WTC11 (cell line): Measurements from ENCODE around the gene LCLAT1. TPM values are rescaled to one million over a fixed set of nuclear protein-coding genes. Genes with fewer than 3 reads are reported as not detected.

ENCODE experiments used
- ATAC-seq: fragments of 200-7000 bp; cut with Tn5 transposase; 2 replicates; pipeline ENCODE4 v1.10.0; 2021; ENCODE audit warnings: mild to moderate bottlenecking, moderate library complexity
- CTCF ChIA-PET: fragments of 300-600 bp; sonication (Branson Sonifier 250); formaldehyde crosslinking; loops from one replicate; lab custom pipeline; 2021; ENCODE audit warnings: antibody characterized with exemption; lab: Charles Lee
- POLR2A ChIA-PET: fragments of 350-600 bp; sonication (Branson Sonifier 250); formaldehyde crosslinking; loops from one replicate; lab custom pipeline; 2021; ENCODE audit warnings: antibody characterized with exemption; lab: Charles Lee
- DNase-seq: peaks from one replicate; pipeline ENCODE4 v3.0.0; 2021; ENCODE audit warnings: low spot score
- H3K27ac Mint-ChIP-seq: 2 replicates; pipeline ENCODE4 v1.8.0; 2021; ENCODE audit warnings: mixed read lengths
- H3K27me3 Mint-ChIP-seq: 2 replicates; pipeline ENCODE4 v1.8.0; 2021; ENCODE audit warnings: low read depth, mild to moderate bottlenecking, moderate library complexity, mixed read lengths
- H3K36me3 Mint-ChIP-seq: 2 replicates; pipeline ENCODE4 v1.8.0; 2021; ENCODE audit warnings: mixed read lengths
- H3K4me1 Mint-ChIP-seq: 2 replicates; pipeline ENCODE4 v1.8.0; 2022; ENCODE audit warnings: mixed read lengths
- H3K4me3 Mint-ChIP-seq: 2 replicates; pipeline ENCODE4 v1.8.0; 2021; ENCODE audit warnings: mild to moderate bottlenecking, moderate library complexity, mixed read lengths
- H3K9me3 Mint-ChIP-seq: 2 replicates; pipeline ENCODE4 v1.8.0; 2021; ENCODE audit warnings: mixed read lengths
- ATF1 ChIP-seq: sonication (generic); formaldehyde crosslinking; IDR thresholded peaks from 2 replicates; pipeline ENCODE4 v1.8.1; 2023; ENCODE audit warnings: mild to moderate bottlenecking, moderate library complexity, missing genetic modification reagents
- CREM ChIP-seq: sonication (generic); formaldehyde crosslinking; IDR thresholded peaks from 2 replicates; pipeline ENCODE4 v1.8.1; 2022; ENCODE audit warnings: mild to moderate bottlenecking, missing genetic modification reagents, moderate library complexity
- MXD4 ChIP-seq: fragments of 250-450 bp; sonication (Bioruptor Pico); IDR thresholded peaks from 2 replicates; pipeline ENCODE4 v1.8.0; 2021; ENCODE audit warnings: mild to moderate bottlenecking, moderate library complexity, borderline replicate concordance
- NFATC4 ChIP-seq: fragments of 250-450 bp; sonication (Bioruptor Pico); IDR thresholded peaks from 2 replicates; pipeline ENCODE4 v1.9.0; 2021; ENCODE audit warnings: mild to moderate bottlenecking
- TEAD1 ChIP-seq: sonication (generic); formaldehyde crosslinking; IDR thresholded peaks from 2 replicates; pipeline ENCODE4 v1.8.0; 2022; ENCODE audit warnings: mild to moderate bottlenecking, missing genetic modification reagents
- TEAD4 ChIP-seq: sonication (generic); formaldehyde crosslinking; IDR thresholded peaks from 2 replicates; pipeline ENCODE4 v1.8.0; 2022; ENCODE audit warnings: mild to moderate bottlenecking, missing genetic modification reagents
- ZNF219 ChIP-seq: sonication (generic); formaldehyde crosslinking; IDR thresholded peaks from 2 replicates; pipeline ENCODE4 v1.8.0; 2023; ENCODE audit warnings: missing genetic modification reagents, mild to moderate bottlenecking, borderline replicate concordance
- ZNF317 ChIP-seq: sonication (generic); formaldehyde crosslinking; IDR thresholded peaks from 2 replicates; pipeline ENCODE4 v1.8.1; 2023; ENCODE audit warnings: low read depth, mild to moderate bottlenecking, moderate library complexity, missing genetic modification reagents, borderline replicate concordance
- ZNF416 ChIP-seq: fragments of 250-450 bp; sonication (Bioruptor Pico); IDR thresholded peaks from 2 replicates; pipeline ENCODE4 v1.9.0; 2021; ENCODE audit warnings: mild to moderate bottlenecking, inconsistent platforms
- ZNF671 ChIP-seq: fragments of 250-450 bp; sonication (Bioruptor Pico); IDR thresholded peaks from 2 replicates; pipeline ENCODE4 v1.8.0; 2021; ENCODE audit warnings: mild to moderate bottlenecking
- total RNA-seq: library from RNA; stranded (reverse); gene quantifications from 3 replicates; pipeline ENCODE4 v1.2.3, GENCODE V29; 2021
- TF ChIP-seq, protein P1 (sequence below): sonication (generic); formaldehyde crosslinking; IDR thresholded peaks from 2 replicates; pipeline ENCODE4 v1.8.0; 2022; ENCODE audit warnings: mild to moderate bottlenecking, missing genetic modification reagents
- TF ChIP-seq, protein P2 (sequence below): sonication (generic); formaldehyde crosslinking; IDR thresholded peaks from 2 replicates; pipeline ENCODE4 v1.8.1; 2023; ENCODE audit warnings: mild to moderate bottlenecking, missing genetic modification reagents, borderline replicate concordance
- TF ChIP-seq, protein P3 (sequence below): fragments of 250-450 bp; sonication (Bioruptor Pico); IDR thresholded peaks from 2 replicates; pipeline ENCODE4 v1.9.0; 2021; ENCODE audit warnings: moderate library complexity, mild to moderate bottlenecking, inconsistent platforms, borderline replicate concordance
- TF ChIP-seq, protein P4 (sequence below): fragments of 250-450 bp; sonication (Bioruptor Pico); IDR thresholded peaks from 2 replicates; pipeline ENCODE4 v1.8.0; 2021; ENCODE audit warnings: mild to moderate bottlenecking
- TF ChIP-seq, protein P5 (sequence below): fragments of 250-450 bp; sonication (Bioruptor Pico); IDR thresholded peaks from 2 replicates; pipeline ENCODE4 v2.1.2; 2022; ENCODE audit warnings: mild to moderate bottlenecking, moderate library complexity

LCLAT1 gene
- total RNA-seq, 1 experiment from 2014 or later, result 22.3 TPM

DNA sequence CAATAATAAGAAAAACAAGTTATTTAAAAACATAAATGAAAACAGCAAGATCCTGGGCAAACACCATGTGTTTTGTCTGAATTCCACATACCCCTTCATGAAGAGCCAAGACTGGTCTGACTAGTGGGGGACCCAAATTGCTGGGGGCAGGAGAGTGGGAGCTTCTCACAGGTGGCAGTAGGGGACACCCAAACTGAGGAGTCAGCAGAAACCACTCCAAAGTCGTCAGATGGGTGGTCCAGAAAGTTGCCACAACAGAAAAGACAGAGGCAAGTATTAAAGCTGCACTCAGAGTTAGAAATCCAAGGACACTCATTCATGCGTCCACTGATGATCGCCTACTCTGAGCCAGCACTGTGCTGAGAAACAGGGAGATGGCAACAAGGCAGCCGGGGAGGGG is 12.3 kb upstream of the LCLAT1 start (continued):
- TF ChIP-seq ZNF416 (CRISPR knock-in tag), result no peak
- TF ChIP-seq, protein P1, sequence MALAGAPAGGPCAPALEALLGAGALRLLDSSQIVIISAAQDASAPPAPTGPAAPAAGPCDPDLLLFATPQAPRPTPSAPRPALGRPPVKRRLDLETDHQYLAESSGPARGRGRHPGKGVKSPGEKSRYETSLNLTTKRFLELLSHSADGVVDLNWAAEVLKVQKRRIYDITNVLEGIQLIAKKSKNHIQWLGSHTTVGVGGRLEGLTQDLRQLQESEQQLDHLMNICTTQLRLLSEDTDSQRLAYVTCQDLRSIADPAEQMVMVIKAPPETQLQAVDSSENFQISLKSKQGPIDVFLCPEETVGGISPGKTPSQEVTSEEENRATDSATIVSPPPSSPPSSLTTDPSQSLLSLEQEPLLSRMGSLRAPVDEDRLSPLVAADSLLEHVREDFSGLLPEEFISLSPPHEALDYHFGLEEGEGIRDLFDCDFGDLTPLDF, result no peak

DNA sequence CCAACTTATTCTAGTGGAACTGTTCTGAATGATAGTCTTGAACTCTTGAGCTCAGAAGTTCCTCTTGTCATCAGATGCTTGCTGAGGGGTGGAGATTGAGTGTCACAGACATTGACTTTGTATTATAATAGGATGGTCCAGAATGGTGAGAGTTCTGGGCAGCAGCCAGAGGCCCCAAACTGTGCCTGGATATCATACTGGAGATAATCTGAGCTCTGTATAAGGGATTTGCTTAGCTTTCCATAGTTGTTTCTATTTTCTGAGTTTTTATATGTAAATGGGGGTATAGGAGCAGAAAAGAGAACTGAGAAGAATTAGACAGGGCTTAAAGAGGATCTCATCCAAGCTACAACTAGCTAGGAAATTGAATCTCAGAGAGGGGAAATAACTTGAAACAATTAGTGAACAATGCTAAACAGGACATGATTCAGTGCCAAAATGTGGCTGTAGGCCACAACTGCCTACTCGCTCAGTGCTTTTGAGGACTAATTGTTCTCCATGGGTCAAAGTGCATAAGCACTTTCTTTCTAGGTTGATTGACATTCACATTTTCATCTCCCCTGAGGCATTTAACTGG is 10.1 kb upstream of the LCLAT1 start:
- Mint-ChIP-seq H3K4me1 (peaks cover 16% of the 10 kb centered on the region), H3K4me3 (no peak overlapping the region), H3K27ac (no peak overlapping the region), H3K36me3 (no peaks in the 10 kb centered on the region), H3K9me3 (no peaks in the 10 kb centered on the region), H3K27me3 (no peaks in the 10 kb centered on the region)
- DNase-seq, result no peak
- POLR2A ChIA-PET, result no interaction called here
- no peak for ATAC-seq
- CTCF ChIA-PET, result no interaction called here
- TF ChIP-seq CREM (CRISPR knock-in tag) (no peak), TEAD1 (CRISPR knock-in tag) (no peak), TEAD4 (CRISPR knock-in tag) (no peak), ZNF219 (CRISPR knock-in tag) (no peak), NFATC4 (CRISPR knock-in tag) (no peak), ATF1 (no peak)
- TF ChIP-seq, protein P2, sequence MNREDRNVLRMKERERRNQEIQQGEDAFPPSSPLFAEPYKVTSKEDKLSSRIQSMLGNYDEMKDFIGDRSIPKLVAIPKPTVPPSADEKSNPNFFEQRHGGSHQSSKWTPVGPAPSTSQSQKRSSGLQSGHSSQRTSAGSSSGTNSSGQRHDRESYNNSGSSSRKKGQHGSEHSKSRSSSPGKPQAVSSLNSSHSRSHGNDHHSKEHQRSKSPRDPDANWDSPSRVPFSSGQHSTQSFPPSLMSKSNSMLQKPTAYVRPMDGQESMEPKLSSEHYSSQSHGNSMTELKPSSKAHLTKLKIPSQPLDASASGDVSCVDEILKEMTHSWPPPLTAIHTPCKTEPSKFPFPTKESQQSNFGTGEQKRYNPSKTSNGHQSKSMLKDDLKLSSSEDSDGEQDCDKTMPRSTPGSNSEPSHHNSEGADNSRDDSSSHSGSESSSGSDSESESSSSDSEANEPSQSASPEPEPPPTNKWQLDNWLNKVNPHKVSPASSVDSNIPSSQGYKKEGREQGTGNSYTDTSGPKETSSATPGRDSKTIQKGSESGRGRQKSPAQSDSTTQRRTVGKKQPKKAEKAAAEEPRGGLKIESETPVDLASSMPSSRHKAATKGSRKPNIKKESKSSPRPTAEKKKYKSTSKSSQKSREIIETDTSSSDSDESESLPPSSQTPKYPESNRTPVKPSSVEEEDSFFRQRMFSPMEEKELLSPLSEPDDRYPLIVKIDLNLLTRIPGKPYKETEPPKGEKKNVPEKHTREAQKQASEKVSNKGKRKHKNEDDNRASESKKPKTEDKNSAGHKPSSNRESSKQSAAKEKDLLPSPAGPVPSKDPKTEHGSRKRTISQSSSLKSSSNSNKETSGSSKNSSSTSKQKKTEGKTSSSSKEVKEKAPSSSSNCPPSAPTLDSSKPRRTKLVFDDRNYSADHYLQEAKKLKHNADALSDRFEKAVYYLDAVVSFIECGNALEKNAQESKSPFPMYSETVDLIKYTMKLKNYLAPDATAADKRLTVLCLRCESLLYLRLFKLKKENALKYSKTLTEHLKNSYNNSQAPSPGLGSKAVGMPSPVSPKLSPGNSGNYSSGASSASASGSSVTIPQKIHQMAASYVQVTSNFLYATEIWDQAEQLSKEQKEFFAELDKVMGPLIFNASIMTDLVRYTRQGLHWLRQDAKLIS, result no peak
- TF ChIP-seq, protein P3, sequence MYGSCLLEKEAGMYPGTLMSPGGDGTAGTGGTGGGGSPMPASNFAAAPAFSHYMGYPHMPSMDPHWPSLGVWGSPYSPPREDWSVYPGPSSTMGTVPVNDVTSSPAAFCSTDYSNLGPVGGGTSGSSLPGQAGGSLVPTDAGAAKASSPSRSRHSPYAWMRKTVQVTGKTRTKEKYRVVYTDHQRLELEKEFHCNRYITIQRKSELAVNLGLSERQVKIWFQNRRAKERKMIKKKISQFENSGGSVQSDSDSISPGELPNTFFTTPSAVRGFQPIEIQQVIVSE (CRISPR knock-in tag), result no peak
- TF ChIP-seq, protein P4, sequence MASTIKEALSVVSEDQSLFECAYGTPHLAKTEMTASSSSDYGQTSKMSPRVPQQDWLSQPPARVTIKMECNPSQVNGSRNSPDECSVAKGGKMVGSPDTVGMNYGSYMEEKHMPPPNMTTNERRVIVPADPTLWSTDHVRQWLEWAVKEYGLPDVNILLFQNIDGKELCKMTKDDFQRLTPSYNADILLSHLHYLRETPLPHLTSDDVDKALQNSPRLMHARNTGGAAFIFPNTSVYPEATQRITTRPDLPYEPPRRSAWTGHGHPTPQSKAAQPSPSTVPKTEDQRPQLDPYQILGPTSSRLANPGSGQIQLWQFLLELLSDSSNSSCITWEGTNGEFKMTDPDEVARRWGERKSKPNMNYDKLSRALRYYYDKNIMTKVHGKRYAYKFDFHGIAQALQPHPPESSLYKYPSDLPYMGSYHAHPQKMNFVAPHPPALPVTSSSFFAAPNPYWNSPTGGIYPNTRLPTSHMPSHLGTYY, result no peak

DNA sequence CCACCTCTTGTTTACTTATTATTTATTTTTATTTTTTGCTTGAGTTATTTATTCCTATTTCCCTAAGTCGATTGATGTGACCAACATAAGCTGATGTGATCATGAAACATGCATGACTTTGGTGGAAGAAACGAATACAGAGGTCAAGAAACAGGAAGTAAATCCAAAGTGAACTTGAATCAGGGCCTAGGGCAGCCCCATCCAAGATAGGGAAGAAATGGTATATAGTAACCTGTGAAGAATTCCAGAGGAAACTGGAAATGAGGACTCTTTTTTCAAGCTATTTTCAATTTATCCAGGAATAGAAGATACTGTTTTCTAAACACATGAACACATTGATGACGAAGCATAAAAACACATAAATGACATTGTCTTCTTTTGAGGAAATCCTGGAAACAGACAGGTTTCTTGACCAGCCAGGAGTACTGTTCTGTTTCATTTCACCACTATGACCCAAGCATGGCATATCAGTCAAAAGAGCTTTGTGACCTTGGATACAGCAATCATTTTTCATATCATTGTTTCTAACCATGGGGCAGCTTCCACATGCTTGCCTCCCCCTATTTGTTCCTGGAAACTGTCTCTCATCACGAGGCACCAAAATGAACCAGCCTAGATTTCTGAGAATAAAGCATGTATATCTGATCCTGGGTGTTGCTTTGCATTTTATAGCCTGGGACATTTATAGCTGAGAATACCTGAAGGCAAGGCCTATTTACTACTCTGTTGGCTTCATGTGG is 9.1 kb upstream of the LCLAT1 start:
- POLR2A ChIA-PET, result no interaction called here
- CTCF ChIA-PET, result no interaction called here
- no peak overlapping the region for H3K4me3 Mint-ChIP-seq

More for the DNA sequence above, 9.1 kb upstream of the LCLAT1 start:
- DNase-seq (no peak), ATAC-seq (no peak)
- no peaks in the 10 kb centered on the region for H3K36me3 Mint-ChIP-seq
- peaks cover 16% of the 10 kb centered on the region for H3K4me1 Mint-ChIP-seq
- no peaks in the 10 kb centered on the region for H3K9me3 Mint-ChIP-seq
- no peak for TF ChIP-seq ZNF671 (CRISPR knock-in tag)
- TF ChIP-seq, protein P5, sequence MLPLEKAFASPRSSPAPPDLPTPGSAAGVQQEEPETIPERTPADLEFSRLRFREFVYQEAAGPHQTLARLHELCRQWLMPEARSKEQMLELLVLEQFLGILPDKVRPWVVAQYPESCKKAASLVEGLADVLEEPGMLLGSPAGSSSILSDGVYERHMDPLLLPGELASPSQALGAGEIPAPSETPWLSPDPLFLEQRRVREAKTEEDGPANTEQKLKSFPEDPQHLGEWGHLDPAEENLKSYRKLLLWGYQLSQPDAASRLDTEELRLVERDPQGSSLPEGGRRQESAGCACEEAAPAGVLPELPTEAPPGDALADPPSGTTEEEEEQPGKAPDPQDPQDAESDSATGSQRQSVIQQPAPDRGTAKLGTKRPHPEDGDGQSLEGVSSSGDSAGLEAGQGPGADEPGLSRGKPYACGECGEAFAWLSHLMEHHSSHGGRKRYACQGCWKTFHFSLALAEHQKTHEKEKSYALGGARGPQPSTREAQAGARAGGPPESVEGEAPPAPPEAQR, result no peak
- no peak for TF ChIP-seq ZNF317 (CRISPR knock-in tag)
- no peak for TF ChIP-seq MXD4 (CRISPR knock-in tag)
- TF ChIP-seq ZNF416 (CRISPR knock-in tag), result no peak
- no peaks in the 10 kb centered on the region for H3K27me3 Mint-ChIP-seq
- no peak overlapping the region for H3K27ac Mint-ChIP-seq
